ENCODE results near the gene ZNF592. TPM values are rescaled to one million over a fixed set of nuclear protein-coding genes. Genes with fewer than 3 reads are reported as not detected.

ZNF592 gene
- total RNA-seq (10 to 100 TPM; 36.7 to 40.8 TPM), polyA plus RNA-seq (ENCODE audit: insufficient read depth, low read depth, low replicate concordance) (39.6 TPM)
- long read RNA-seq, donor 1, full-length matches to known transcripts: 3 of 15 reads
- long read RNA-seq, donor 1, partial matches to known transcripts: 12 of 15 reads
- long read RNA-seq, donor 1, other reads (novel, unspliced or antisense): 0 of 15 reads
- long read RNA-seq, donor 2, partial matches to known transcripts: 17 of 17 reads
- long read RNA-seq, donor 2, other reads (novel, unspliced or antisense): 0 of 17 reads

GRCh38 chr15:84748274-84749110 lies at the start of gene ZNF592:
TSS of gene ZNF592 (plus strand) at chr15:84748592. CDS start at chr15:84782676, 34,084 bp downstream.
- DNase-seq: peak; percentile 72

GRCh38 chr15:84699538-84700191 lies 48.7 kb upstream of the ZNF592 start:
- no peak for DNase-seq

More at GRCh38 chr15:84748274-84749110, at the start of gene ZNF592:
- no peaks in the 10 kb centered on the region for H3K27me3 ChIP-seq
- no peaks in the 10 kb centered on the region for H3K36me3 ChIP-seq (ENCODE audit: low read depth, missing control alignments)
- peak within 1 kb of the TSS; percentile 95 to 99 for H3K27ac ChIP-seq
- 0% methylated on average over 36 of the region's 127 CpGs; no CpG with 5 or more reads in 1 of the 2 donors for WGBS, 2 donors
- H3K4me1 ChIP-seq: peaks cover 16% of the 10 kb centered on the region
- peak within 1 kb of the TSS; percentile 75 to 84 for H3K4me3 ChIP-seq
- intact Hi-C loops (cut with DNase I; ENCODE audit: low total_unique reads): no loop called here
- H3K9me3 ChIP-seq: no peaks in the 10 kb centered on the region
- TF ChIP-seq POLR2A (IDR thresholded peaks at IDR 0.05) (no peak), CTCF (IDR thresholded peaks at IDR 0.05) (peak in 1 of 3 experiments; percentile 45)

GRCh38 chr15:84702961-84703482 lies 45.4 kb upstream of the ZNF592 start:
- intact Hi-C loops (cut with DNase I; ENCODE audit: low total_unique reads): no loop called here
- TF ChIP-seq POLR2A (IDR thresholded peaks at IDR 0.05) (no peak), CTCF (IDR thresholded peaks at IDR 0.05) (no peak)
- 46 to 64% methylated on average over 4 of the region's 4 CpGs for WGBS, 2 donors

More at GRCh38 chr15:84699538-84700191, 48.7 kb upstream of the ZNF592 start:
- no peak overlapping the region for H3K4me3 ChIP-seq
- peaks cover 3% of the 10 kb centered on the region for H3K4me1 ChIP-seq
- no peak overlapping the region for H3K27ac ChIP-seq
- H3K9me3 ChIP-seq: no peaks in the 10 kb centered on the region
- intact Hi-C loops (cut with DNase I; ENCODE audit: low total_unique reads): no loop called here
- no peaks in the 10 kb centered on the region for H3K27me3 ChIP-seq
- 86 to 89% methylated on average over 8 of the region's 8 CpGs for WGBS, 2 donors
- TF ChIP-seq CTCF (IDR thresholded peaks at IDR 0.05) (no peak), POLR2A (IDR thresholded peaks at IDR 0.05) (no peak)
- no peaks in the 10 kb centered on the region for H3K36me3 ChIP-seq (ENCODE audit: low read depth, missing control alignments)

GRCh38 chr15:84703808-84704207 lies 44.6 kb upstream of the ZNF592 start:
- no peak for DNase-seq
- no peaks in the 10 kb centered on the region for H3K27me3 ChIP-seq
- H3K9me3 ChIP-seq: no peaks in the 10 kb centered on the region
- H3K36me3 ChIP-seq (ENCODE audit: low read depth, missing control alignments): no peaks in the 10 kb centered on the region
- H3K4me1 ChIP-seq: no peaks in the 10 kb centered on the region
- no peak overlapping the region for H3K27ac ChIP-seq
- TF ChIP-seq POLR2A (IDR thresholded peaks at IDR 0.05): no peak
- TF ChIP-seq CTCF (IDR thresholded peaks at IDR 0.05): no peak
- H3K4me3 ChIP-seq: no peak overlapping the region
- WGBS, 2 donors: 91 to 94% methylated on average over 5 of the region's 5 CpGs
- intact Hi-C loops (cut with DNase I; ENCODE audit: low total_unique reads): no loop called here

More at GRCh38 chr15:84702961-84703482, 45.4 kb upstream of the ZNF592 start:
- DNase-seq: peak; percentile 73
- no peaks in the 10 kb centered on the region for H3K9me3 ChIP-seq
- H3K27ac ChIP-seq: no peak overlapping the region
- H3K36me3 ChIP-seq (ENCODE audit: low read depth, missing control alignments): no peaks in the 10 kb centered on the region
- no peak overlapping the region for H3K4me3 ChIP-seq
- H3K27me3 ChIP-seq: no peaks in the 10 kb centered on the region
- no peaks in the 10 kb centered on the region for H3K4me1 ChIP-seq

Measured in testis (tissue), 5 donors.